Stimulated activated memory B cell treated with anti-CD40 and anti-IgM and Interleukin-4, amounts not matched to agents 10 μg/mL and 1 μg/mL and 100 μg/mL, for 72 hours (primary cell): ENCODE measurements around the gene BUB3.
A peak's percentile ranks its signal among the peaks of the same experiment; 100 is the strongest.

Source experiments
- ATAC-seq: fragments of 150-1000 bp; cut with Tn5 transposase; 2 replicates; pipeline ENCODE4 v1.10.0; 2021
- H3K27ac Mint-ChIP-seq: one replicate; pipeline ENCODE4 v1.8.0; 2022; ENCODE audit warnings: mild to moderate bottlenecking, mixed read lengths
- H3K27me3 Mint-ChIP-seq: one replicate; pipeline ENCODE4 v1.8.0; 2022; ENCODE audit warnings: mixed read lengths
- H3K36me3 Mint-ChIP-seq: one replicate; pipeline ENCODE4 v1.8.0; 2022; ENCODE audit warnings: mixed read lengths
- H3K4me1 Mint-ChIP-seq: one replicate; pipeline ENCODE4 v1.8.0; 2022; ENCODE audit warnings: mixed read lengths
- H3K4me3 Mint-ChIP-seq: one replicate; pipeline ENCODE4 v1.8.0; 2022; ENCODE audit warnings: mild to moderate bottlenecking, moderate library complexity, mixed read lengths
- H3K9me3 Mint-ChIP-seq: one replicate; pipeline ENCODE4 v1.8.0; 2022; ENCODE audit warnings: mixed read lengths

Gene BUB3

GRCh38 chr10:123136806-123137642 lies 17.2 kb upstream of the BUB3 start:
- H3K27ac Mint-ChIP-seq = peak overlapping the region; percentile 30
- no peaks in the 10 kb centered on the region for H3K9me3 Mint-ChIP-seq
- H3K4me1 Mint-ChIP-seq = peaks cover 28% of the 10 kb centered on the region
- peaks cover 83% of the 10 kb centered on the region for H3K27me3 Mint-ChIP-seq
- ATAC-seq = no peak
- H3K4me3 Mint-ChIP-seq = peak overlapping the region; percentile 58
- H3K36me3 Mint-ChIP-seq = no peaks in the 10 kb centered on the region

GRCh38 chr10:123139165-123139520 lies 15.1 kb upstream of the BUB3 start:
- no peaks in the 10 kb centered on the region for H3K36me3 Mint-ChIP-seq
- no peak for ATAC-seq
- H3K27ac Mint-ChIP-seq = no peak overlapping the region
- no peak overlapping the region for H3K4me3 Mint-ChIP-seq
- H3K9me3 Mint-ChIP-seq = peaks cover 2% of the 10 kb centered on the region
- peaks cover 83% of the 10 kb centered on the region for H3K27me3 Mint-ChIP-seq
- H3K4me1 Mint-ChIP-seq = peaks cover 19% of the 10 kb centered on the region

- Mint-ChIP-seq H3K4me3 (no peak overlapping the region), H3K27me3 (peaks cover 83% of the 10 kb centered on the region), H3K4me1 (peaks cover 15% of the 10 kb centered on the region), H3K9me3 (peaks cover 2% of the 10 kb centered on the region), H3K36me3 (no peaks in the 10 kb centered on the region), H3K27ac (no peak overlapping the region)
- no peak for ATAC-seq
These were observed 14.6 kb upstream of the BUB3 start for GRCh38 chr10:123139521-123140163.

- no peak for ATAC-seq
- peaks cover 20% of the 10 kb centered on the region for H3K4me1 Mint-ChIP-seq
- no peak overlapping the region for H3K27ac Mint-ChIP-seq
- peaks cover 90% of the 10 kb centered on the region for H3K27me3 Mint-ChIP-seq
- H3K4me3 Mint-ChIP-seq = no peak overlapping the region
- no peaks in the 10 kb centered on the region for H3K36me3 Mint-ChIP-seq
- H3K9me3 Mint-ChIP-seq = peaks cover 2% of the 10 kb centered on the region
These were observed 13.8 kb upstream of the BUB3 start for GRCh38 chr10:123140164-123140982.

DNA sequence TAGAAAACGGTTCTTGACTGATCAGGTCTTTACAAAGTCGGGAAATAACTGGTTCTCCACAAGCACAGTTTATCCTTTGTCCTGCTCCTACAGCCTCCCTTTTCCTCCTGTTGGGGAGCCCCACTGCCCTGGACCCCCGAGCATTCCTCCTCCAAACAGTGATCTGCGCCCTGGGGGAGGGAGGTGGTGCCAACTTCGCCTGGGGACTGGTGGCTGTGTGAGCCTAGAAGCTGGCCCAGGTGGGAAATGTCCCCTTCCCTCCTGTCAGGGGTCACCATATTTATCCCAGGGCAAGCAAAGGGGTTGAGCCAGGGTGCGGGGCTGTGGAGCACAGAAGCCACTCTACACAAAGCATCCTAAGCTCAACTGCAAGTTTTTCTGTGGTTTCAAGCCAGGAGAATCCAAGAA lies 13.2 kb upstream of the BUB3 start:
- no peak overlapping the region for H3K4me3 Mint-ChIP-seq
- peaks cover 22% of the 10 kb centered on the region for H3K4me1 Mint-ChIP-seq
- H3K27ac Mint-ChIP-seq = no peak overlapping the region
- no peaks in the 10 kb centered on the region for H3K36me3 Mint-ChIP-seq
- peaks cover 96% of the 10 kb centered on the region for H3K27me3 Mint-ChIP-seq
- no peak for ATAC-seq
- peaks cover 2% of the 10 kb centered on the region for H3K9me3 Mint-ChIP-seq

DNA sequence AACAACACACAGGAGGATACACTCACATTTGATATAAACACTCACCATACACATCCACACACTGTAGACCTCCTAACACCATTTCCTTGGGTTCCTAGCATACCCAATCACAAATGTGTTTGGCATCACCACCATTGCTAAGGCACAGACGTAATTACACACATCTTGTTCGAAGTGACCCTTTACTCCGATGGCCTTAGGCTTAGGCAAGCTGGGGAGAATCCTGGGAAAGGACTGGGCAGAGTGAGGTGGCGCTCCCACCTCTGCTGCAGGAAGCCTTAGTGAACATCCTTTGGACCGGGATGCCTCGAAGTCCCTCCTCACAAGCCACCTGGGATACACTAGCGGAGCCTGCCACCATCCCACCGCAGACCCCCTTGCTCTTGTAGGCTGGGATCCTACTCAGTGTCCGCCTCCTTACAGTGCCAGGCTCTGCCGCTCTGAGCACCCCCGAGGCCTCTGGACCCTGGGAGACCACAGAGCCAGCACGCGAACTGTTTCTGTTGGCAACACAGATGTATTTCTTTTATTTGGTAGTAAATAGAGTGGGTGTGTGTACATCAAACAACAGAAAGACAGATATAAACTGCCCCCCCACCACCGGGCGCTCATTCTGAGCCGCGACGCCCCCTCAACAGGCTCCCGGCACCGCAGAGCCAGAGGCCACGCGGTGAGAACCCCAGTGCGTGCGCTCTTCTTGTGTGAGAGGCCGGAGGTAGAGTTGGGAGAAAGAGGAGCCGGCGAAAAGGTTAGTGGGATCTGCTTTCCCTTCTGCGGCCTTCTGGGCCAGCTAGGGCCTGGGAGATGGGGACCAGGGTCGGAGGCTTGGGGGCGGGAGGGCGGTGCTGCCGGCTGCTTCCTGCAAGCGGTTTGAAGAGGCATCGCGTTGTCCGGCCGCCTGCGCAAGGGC lies 12.2 kb upstream of the BUB3 start:
- H3K27ac Mint-ChIP-seq = no peak overlapping the region
- peaks cover 2% of the 10 kb centered on the region for H3K9me3 Mint-ChIP-seq
- H3K4me1 Mint-ChIP-seq = peaks cover 15% of the 10 kb centered on the region
- H3K27me3 Mint-ChIP-seq = peaks cover 92% of the 10 kb centered on the region
- H3K36me3 Mint-ChIP-seq = no peaks in the 10 kb centered on the region
- no peak overlapping the region for H3K4me3 Mint-ChIP-seq
- no peak for ATAC-seq

DNA sequence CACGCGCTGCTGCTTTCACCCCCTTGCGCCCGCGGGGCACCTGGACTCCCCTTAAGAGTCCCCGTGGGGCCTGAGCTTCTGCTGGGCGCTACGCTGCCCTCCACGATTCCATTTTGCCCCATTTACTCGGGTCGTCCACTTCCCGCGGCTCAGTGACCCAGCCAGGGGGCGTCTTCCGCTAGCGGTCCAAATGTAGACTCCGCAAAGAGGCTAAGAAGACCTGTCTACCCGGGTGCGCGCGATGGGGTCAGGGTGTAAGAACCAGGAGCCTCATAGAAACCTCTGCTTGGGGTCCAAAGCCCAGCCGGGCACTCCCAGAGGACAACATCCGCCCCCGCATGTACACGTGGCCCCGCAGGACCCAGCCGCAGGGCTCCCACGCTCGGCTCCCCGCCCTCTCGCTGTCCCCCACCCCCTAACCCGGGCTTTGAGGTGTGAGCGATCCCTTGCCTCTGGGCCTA lies 11.5 kb upstream of the BUB3 start:
- Mint-ChIP-seq H3K4me1 (peaks cover 13% of the 10 kb centered on the region), H3K27me3 (peaks cover 93% of the 10 kb centered on the region), H3K4me3 (no peak overlapping the region), H3K27ac (no peak overlapping the region), H3K36me3 (no peaks in the 10 kb centered on the region), H3K9me3 (peaks cover 2% of the 10 kb centered on the region)
- no peak for ATAC-seq

DNA sequence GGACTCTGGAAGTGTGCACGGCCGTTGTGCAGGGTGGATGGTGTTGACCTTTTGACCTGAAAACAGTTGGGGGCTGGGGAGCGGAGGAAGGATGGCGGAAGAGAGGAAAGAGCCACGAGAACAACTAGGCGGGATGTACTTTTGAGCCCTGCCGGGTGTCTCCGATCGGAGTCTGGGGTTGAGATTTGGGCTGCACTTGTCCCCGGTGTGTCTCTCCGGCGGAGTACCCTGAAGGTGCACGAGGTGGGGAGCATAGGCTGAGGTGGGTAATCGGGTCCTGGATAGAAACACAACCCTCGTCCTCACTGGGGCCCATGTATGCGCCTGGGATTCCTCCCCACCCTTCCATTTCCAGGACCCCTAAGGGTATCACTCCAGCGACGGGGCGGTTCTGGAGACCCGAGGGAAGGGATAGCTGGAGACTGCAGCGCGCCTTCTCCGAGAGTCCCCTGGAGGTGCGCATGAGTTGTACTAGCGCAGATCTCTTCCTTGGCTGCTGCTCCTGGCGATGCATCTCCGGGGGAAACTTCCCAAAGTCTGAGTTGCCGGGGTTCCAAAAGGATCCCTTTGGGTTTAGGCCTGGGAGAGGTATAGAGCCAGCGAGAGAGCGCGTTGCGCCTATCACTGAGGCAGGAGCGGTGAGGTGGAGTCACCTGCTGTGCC lies 10.9 kb upstream of the BUB3 start:
- no peak for ATAC-seq
- Mint-ChIP-seq H3K27me3 (peaks cover 87% of the 10 kb centered on the region), H3K4me3 (no peak overlapping the region), H3K4me1 (peaks cover 13% of the 10 kb centered on the region), H3K27ac (no peak overlapping the region), H3K9me3 (peaks cover 2% of the 10 kb centered on the region), H3K36me3 (no peaks in the 10 kb centered on the region)

DNA sequence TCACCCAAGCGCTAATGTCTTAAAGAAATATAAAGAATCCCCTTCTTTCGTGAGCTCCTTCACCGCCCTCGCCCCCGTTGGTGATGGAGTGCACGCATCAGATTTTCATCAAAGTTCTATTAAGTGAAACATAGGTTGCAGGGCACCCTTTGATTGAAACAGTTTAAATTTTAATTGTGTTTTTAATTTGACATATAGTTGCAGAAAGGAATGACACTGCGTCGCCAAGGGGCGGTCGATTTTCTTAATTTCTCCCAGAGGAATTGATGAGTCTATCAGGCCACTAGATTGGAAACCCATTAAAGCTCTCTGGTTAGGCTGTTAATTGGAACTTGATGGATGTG lies 10.4 kb upstream of the BUB3 start:
- peaks cover 14% of the 10 kb centered on the region for H3K4me1 Mint-ChIP-seq

DNA sequence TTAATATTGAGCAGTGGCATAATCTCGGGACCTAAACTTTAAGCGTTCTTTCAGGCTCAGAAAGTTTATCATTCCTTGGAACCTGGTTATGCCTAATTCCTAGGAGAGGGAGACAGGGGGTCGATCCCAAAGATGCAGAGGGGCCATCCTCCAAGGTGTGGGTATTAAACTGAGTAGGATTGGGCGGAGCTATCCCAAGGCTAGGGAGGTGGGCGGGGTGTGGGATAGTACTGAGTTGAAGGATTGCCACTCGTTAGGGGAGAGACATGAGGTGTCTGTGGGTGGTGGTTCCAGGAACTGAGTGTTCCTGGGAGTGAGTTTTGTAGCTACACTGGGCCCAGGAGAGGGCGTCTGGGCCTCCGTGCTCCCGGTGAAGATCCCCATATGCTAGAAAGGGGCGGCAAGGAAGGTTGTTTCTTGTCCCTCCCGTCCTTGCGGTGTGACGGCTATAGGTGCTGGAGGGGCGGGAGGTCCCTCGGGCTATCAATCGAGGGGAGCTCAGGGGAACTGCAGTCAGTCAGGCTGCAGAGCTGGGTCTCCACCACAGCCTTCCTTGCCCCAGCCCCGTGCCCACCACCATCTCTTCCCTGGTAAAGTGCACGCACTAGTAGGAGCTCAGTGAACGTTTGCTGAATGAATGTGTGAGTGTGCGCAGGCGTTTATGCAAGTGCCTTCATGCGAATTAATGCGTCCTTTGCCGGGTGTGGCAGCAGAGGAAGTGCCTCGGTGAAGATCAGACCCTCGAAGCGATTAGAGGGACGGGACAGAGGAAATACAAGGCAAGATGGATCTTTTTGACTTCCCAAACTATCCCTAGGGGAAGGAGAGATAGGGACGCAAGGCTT lies 9.3 kb upstream of the BUB3 start:
- peaks cover 20% of the 10 kb centered on the region for H3K4me1 Mint-ChIP-seq
- H3K27ac Mint-ChIP-seq = no peak overlapping the region
- H3K4me3 Mint-ChIP-seq = no peak overlapping the region

More for the DNA sequence above, 10.4 kb upstream of the BUB3 start:
- Mint-ChIP-seq H3K9me3 (peaks cover 2% of the 10 kb centered on the region), H3K27ac (no peak overlapping the region), H3K4me3 (no peak overlapping the region), H3K36me3 (no peaks in the 10 kb centered on the region), H3K27me3 (peaks cover 85% of the 10 kb centered on the region)
- ATAC-seq = no peak

GRCh38 chr10:123145542-123146012 lies 8.6 kb upstream of the BUB3 start:
- ATAC-seq = no peak
- Mint-ChIP-seq H3K27ac (no peak overlapping the region), H3K9me3 (peaks cover 2% of the 10 kb centered on the region), H3K36me3 (no peaks in the 10 kb centered on the region), H3K4me1 (peaks cover 20% of the 10 kb centered on the region), H3K27me3 (peaks cover 75% of the 10 kb centered on the region), H3K4me3 (no peak overlapping the region)

More for the DNA sequence above, 9.3 kb upstream of the BUB3 start:
- Mint-ChIP-seq H3K36me3 (no peaks in the 10 kb centered on the region), H3K27me3 (peaks cover 81% of the 10 kb centered on the region), H3K9me3 (peaks cover 2% of the 10 kb centered on the region)
- no peak for ATAC-seq

DNA sequence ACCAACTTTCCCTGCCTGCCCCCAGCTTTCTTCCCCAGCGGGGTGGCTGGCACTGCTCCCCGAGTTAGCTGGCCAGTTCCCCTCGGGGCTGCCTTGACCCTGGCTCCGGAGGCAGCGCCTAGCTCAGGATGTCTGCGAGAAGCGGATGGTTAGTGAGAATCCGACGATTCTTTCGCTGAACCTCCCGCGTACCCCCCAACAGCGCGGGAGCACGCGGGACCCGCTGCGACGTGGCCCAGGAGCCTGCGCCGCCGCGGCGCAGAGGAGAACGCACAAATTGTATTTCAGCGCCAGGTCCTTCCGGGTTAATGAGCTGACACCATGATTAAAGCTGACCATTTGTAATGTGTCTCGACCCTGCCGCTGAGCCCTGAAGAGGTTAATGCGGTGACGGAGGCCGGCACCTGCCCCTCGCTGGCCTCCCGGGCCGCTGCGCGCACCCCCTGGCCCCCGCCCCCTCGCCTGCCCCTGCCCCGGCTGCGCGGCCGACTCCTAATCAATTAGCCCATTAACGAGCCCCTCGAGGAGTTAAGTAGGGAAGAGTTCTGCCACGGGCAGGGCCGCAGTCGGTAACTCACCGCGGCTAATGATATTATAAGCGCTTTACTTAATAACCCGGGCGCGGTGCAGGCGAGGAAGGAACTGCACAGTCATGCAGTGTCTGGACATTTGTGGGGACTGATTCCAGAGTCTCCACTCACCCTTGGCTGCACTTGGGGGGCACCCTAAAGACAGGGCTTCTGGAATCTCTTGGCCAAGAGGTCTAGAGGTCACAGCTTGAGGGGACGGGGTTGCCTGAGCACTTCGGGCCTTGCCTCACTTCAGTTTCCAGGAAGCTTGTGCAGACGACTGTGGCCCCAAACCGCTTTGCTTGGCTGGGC lies 7.9 kb upstream of the BUB3 start:
- Mint-ChIP-seq H3K36me3 (no peaks in the 10 kb centered on the region), H3K27me3 (peaks cover 72% of the 10 kb centered on the region), H3K4me3 (no peak overlapping the region), H3K27ac (no peak overlapping the region), H3K4me1 (peaks cover 24% of the 10 kb centered on the region), H3K9me3 (peaks cover 2% of the 10 kb centered on the region)
- no peak for ATAC-seq
